Endodermal cell (in vitro differentiated cells): ENCODE measurements around the gene RPS28. TPM values are rescaled to one million over a fixed set of nuclear protein-coding genes. Genes with fewer than 3 reads are reported as not detected.

Source experiments
- DNase-seq: peaks from one replicate; pipeline ENCODE4 v3.0.0-alpha.2; 2017
- H3K27ac ChIP-seq: 2 replicates; pipeline ENCODE4 v1.5.1; 2013; ENCODE audit warnings: mild to moderate bottlenecking, low read depth, low read length, moderate library complexity
- H3K27me3 ChIP-seq: 2 replicates; pipeline ENCODE4 v1.6.1; 2013; ENCODE audit warnings: mild to moderate bottlenecking, low read length, moderate library complexity; ENCODE audit not compliant: insufficient read depth, control insufficient read depth, poor library complexity, severe bottlenecking
- H3K36me3 ChIP-seq: 2 replicates; pipeline ENCODE4 v1.7.0; 2013; ENCODE audit warnings: mild to moderate bottlenecking, low read length, moderate library complexity; ENCODE audit not compliant: control insufficient read depth, insufficient read depth
- H3K4me1 ChIP-seq: one replicate; pipeline ENCODE4 v1.7.0; 2013; ENCODE audit warnings: low read length; ENCODE audit not compliant: control insufficient read depth, insufficient read depth
- H3K4me3 ChIP-seq: 2 replicates; pipeline ENCODE4 v1.5.1; 2013; ENCODE audit warnings: mild to moderate bottlenecking, low read length, moderate library complexity
- H3K9ac ChIP-seq: 2 replicates; pipeline ENCODE4 v1.6.1; 2013; ENCODE audit warnings: mild to moderate bottlenecking, low read length, moderate library complexity; ENCODE audit not compliant: poor library complexity, severe bottlenecking; ENCODE audit errors: extremely low read depth
- H3K9me3 ChIP-seq: 2 replicates; pipeline ENCODE4 v1.6.1; 2013; ENCODE audit warnings: mild to moderate bottlenecking, low read length, moderate library complexity; ENCODE audit not compliant: control insufficient read depth
- H3K27ac Mint-ChIP-seq: 2 replicates; pipeline ENCODE4 v1.8.0; 2020; ENCODE audit warnings: mixed read lengths
- H3K27me3 Mint-ChIP-seq: 2 replicates; pipeline ENCODE4 v1.8.0; 2021; ENCODE audit warnings: mild to moderate bottlenecking, mixed read lengths; ENCODE audit not compliant: insufficient read depth
- H3K36me3 Mint-ChIP-seq: 2 replicates; pipeline ENCODE4 v1.8.0; 2020; ENCODE audit warnings: low read depth, mixed read lengths
- H3K4me1 Mint-ChIP-seq: 2 replicates; pipeline ENCODE4 v1.8.0; 2020; ENCODE audit warnings: mixed read lengths
- H3K4me3 Mint-ChIP-seq: 2 replicates; pipeline ENCODE4 v1.8.0; 2020; ENCODE audit warnings: mild to moderate bottlenecking, moderate library complexity, mixed read lengths
- H3K9me3 Mint-ChIP-seq: 2 replicates; pipeline ENCODE4 v1.8.0; 2020; ENCODE audit warnings: mild to moderate bottlenecking, mixed read lengths
- WGBS, 2 experiments: methylation state at CpG; one replicate each; pipeline versions ENCODE4 v1.1.5 to v1.1.7; 2013; ENCODE audit warnings: missing lambda C conversion rate in 2 of 2, mixed read lengths in 1 of 2; ENCODE audit not compliant: insufficient coverage in 1 of 2, insufficient read length in 1 of 2; 5-methylcytosine and 5-hydroxymethylcytosine counted together
- total RNA-seq, 2 donors: library from RNA; stranded (reverse); fragmentation: NEBNext Ultra II Directional in 1 of 2; extraction: Animal tissue kit (Norgen Biotek cat#: 25700) in 1 of 2; gene quantifications; 2 replicates in 1 of 2; 3 replicates in 1 of 2; pipeline ENCODE4 v1.2.1, GENCODE V29; 2021
- TF ChIP-seq, protein P1 (sequence below): fragments of 200-600 bp; sonication (generic); conservative IDR thresholded peaks from 2 replicates; pipeline ENCODE4 v1.5.0; 2021; ENCODE audit warnings: antibody characterized with exemption, mild to moderate bottlenecking

RPS28 gene
- total RNA-seq, 2 donors from 2014 or later: 1,512 to 1,809 TPM

GRCh38 chr19:8319807-8320520, 1.3 kb upstream of the RPS28 start:
- 65 to 76% methylated on average over 10 to 18 of the region's 19 CpGs for whole genome bisulfite sequencing, 2 experiments
- Histone ChIP-seq H3K27ac (peak overlapping the region; percentile 83), H3K27me3 (no peaks in the 10 kb centered on the region), H3K4me3 (peak overlapping the region; percentile 91), H3K4me1 (peaks cover 12% of the 10 kb centered on the region), H3K36me3 (peaks cover 30% of the 10 kb centered on the region), H3K9me3 (no peaks in the 10 kb centered on the region), H3K9ac (peak overlapping the region; percentile 99)
- H3K27me3 Mint-ChIP-seq: no peaks in the 10 kb centered on the region
- DNase-seq: no peak
- no peaks in the 10 kb centered on the region for H3K9me3 Mint-ChIP-seq
- peak overlapping the region; percentile 100 for H3K27ac Mint-ChIP-seq
- H3K36me3 Mint-ChIP-seq: peaks cover 31% of the 10 kb centered on the region
- H3K4me1 Mint-ChIP-seq: peaks cover 43% of the 10 kb centered on the region
- H3K4me3 Mint-ChIP-seq: peak overlapping the region; percentile 92
- TF ChIP-seq, protein P1, sequence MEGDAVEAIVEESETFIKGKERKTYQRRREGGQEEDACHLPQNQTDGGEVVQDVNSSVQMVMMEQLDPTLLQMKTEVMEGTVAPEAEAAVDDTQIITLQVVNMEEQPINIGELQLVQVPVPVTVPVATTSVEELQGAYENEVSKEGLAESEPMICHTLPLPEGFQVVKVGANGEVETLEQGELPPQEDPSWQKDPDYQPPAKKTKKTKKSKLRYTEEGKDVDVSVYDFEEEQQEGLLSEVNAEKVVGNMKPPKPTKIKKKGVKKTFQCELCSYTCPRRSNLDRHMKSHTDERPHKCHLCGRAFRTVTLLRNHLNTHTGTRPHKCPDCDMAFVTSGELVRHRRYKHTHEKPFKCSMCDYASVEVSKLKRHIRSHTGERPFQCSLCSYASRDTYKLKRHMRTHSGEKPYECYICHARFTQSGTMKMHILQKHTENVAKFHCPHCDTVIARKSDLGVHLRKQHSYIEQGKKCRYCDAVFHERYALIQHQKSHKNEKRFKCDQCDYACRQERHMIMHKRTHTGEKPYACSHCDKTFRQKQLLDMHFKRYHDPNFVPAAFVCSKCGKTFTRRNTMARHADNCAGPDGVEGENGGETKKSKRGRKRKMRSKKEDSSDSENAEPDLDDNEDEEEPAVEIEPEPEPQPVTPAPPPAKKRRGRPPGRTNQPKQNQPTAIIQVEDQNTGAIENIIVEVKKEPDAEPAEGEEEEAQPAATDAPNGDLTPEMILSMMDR: no peak

DNA sequence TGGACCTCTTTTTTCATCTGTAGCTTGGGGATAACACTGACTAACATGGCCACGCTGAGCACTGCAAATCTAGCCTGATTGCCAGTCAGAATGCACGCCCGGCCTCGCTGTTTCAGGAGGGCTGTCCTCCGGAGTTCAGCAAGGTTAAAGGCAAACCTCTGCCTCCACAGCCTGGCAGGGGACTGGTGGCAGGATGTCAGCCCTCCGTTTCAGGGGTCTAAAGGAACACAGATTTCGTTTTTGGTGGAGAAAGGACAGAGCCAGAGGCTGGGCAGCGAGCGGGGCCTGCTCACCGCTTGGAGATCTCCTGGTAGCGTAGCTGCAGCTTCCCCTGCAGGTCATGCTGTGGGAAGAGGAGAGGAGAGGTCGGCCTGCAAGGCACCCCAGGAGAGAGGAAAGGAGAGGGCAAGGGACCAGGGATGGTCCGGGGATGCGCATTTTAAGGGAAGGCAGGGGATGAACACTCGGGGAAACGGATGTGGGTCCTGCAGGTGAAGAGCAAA, 681 bp upstream of the RPS28 start:
- Mint-ChIP-seq H3K9me3 (no peaks in the 10 kb centered on the region), H3K4me1 (peaks cover 36% of the 10 kb centered on the region), H3K4me3 (peak overlapping the region; percentile 92), H3K27ac (peak overlapping the region; percentile 100), H3K27me3 (no peaks in the 10 kb centered on the region), H3K36me3 (peaks cover 30% of the 10 kb centered on the region)
- 3 to 7% methylated on average over 11 to 16 of the region's 16 CpGs for WGBS, 2 experiments
- peak overlapping the region; percentile 91 for H3K4me3 ChIP-seq
- peak; percentile 71 for DNase-seq
- H3K9me3 ChIP-seq: no peaks in the 10 kb centered on the region
- peak overlapping the region; percentile 99 for H3K9ac ChIP-seq
- TF ChIP-seq, protein P1: no peak
- peaks cover 12% of the 10 kb centered on the region for H3K4me1 ChIP-seq
- H3K27me3 ChIP-seq: no peaks in the 10 kb centered on the region
- H3K27ac ChIP-seq: peak overlapping the region; percentile 83
- peaks cover 30% of the 10 kb centered on the region for H3K36me3 ChIP-seq

- Mint-ChIP-seq H3K36me3 (peaks cover 24% of the 10 kb centered on the region), H3K27me3 (peaks cover 5% of the 10 kb centered on the region), H3K4me1 (peaks cover 25% of the 10 kb centered on the region), H3K4me3 (peak overlapping the region; percentile 92), H3K27ac (peak overlapping the region; percentile 100), H3K9me3 (peaks cover 9% of the 10 kb centered on the region)
- no peaks in the 10 kb centered on the region for H3K27me3 ChIP-seq
- peaks cover 6% of the 10 kb centered on the region for H3K4me1 ChIP-seq
- H3K27ac ChIP-seq: no peak overlapping the region
- H3K4me3 ChIP-seq: peak overlapping the region; percentile 91
- no peak for DNase-seq
- H3K36me3 ChIP-seq: peaks cover 27% of the 10 kb centered on the region
- TF ChIP-seq, protein P1: no peak
- 23 to 55% methylated on average over 8 to 29 of the region's 30 CpGs for WGBS, 2 experiments
- no peaks in the 10 kb centered on the region for H3K9me3 ChIP-seq
- H3K9ac ChIP-seq: peak overlapping the region; percentile 99
Measured at GRCh38 chr19:8321986-8322637, 816 bp downstream of the RPS28 start.
